IgD-negative memory B cell (primary cell): ENCODE measurements around the gene MRPS10. TPM values are rescaled to one million over a fixed set of nuclear protein-coding genes. Genes with fewer than 3 reads are reported as not detected.
"Not testable (repeated sequence)": the region's sequence is repeated elsewhere in the genome, so short reads cannot be mapped to it uniquely, and the experiment has no call there.

Experiments
- H3K27ac Mint-ChIP-seq, 3 donors: one replicate each; pipeline ENCODE4 v1.8.0; 2020 to 2022; ENCODE audit warnings: mild to moderate bottlenecking in 3 of 3, mixed read lengths in 3 of 3, moderate library complexity in 1 of 3
- H3K27me3 Mint-ChIP-seq: one replicate; pipeline ENCODE4 v1.8.0; 2021; ENCODE audit warnings: mixed read lengths
- H3K36me3 Mint-ChIP-seq: one replicate; pipeline ENCODE4 v1.8.0; 2020; ENCODE audit warnings: mild to moderate bottlenecking, mixed read lengths
- H3K4me1 Mint-ChIP-seq, 3 donors: one replicate each; pipeline ENCODE4 v1.8.0; 2020 to 2022; ENCODE audit warnings: mixed read lengths in 3 of 3, mild to moderate bottlenecking in 1 of 3
- H3K4me3 Mint-ChIP-seq, 4 donors: one replicate each; pipeline ENCODE4 v1.8.0; 2020 to 2022; ENCODE audit warnings: mild to moderate bottlenecking in 4 of 4, mixed read lengths in 4 of 4, moderate library complexity in 3 of 4
- H3K9me3 Mint-ChIP-seq, 3 donors: one replicate each; pipeline ENCODE4 v1.8.0; 2020 to 2021; ENCODE audit warnings: mixed read lengths in 3 of 3, mild to moderate bottlenecking in 1 of 3
- polyA plus RNA-seq: library from polyadenylated mRNA; unstranded; fragments of 300-500 nt; fragmentation: Illumina TruSeq; gene quantifications from one replicate; pipeline ENCODE4 v1.2.3, GENCODE V29; 2021

MRPS10 gene
- polyA plus RNA-seq, 1 donor from 2014 or later, result 44.8 TPM

- H3K27me3 Mint-ChIP-seq, result peaks cover 2% of the 10 kb centered on the region
- H3K9me3 Mint-ChIP-seq, result no peaks in the 10 kb centered on the region
- H3K27ac Mint-ChIP-seq, result no peak overlapping the region
- H3K36me3 Mint-ChIP-seq, result peaks cover 9% of the 10 kb centered on the region
- no peaks in the 10 kb centered on the region for H3K4me1 Mint-ChIP-seq
- no peak overlapping the region for H3K4me3 Mint-ChIP-seq
These were observed 33.2 kb downstream of the MRPS10 start for GRCh38 chr6:42184475-42184874.

DNA sequence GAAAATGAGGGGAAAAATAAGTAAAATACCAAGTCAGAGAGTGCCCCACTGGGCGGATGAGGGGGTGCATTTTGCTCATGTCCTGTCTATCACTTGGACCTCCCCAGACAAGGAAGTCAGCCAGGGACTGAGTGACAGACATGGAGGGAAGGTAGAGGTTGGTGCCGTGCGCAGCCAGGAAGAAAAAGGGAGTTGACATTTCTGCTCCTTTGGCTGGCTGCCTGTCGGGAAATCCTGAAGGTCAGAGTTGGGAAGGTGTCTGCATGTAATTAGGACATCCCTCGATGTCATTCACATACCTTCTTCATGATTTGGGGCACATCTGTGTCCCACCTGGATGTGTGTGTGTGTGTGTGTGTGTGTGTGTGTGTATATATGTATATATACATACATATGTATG is 35.6 kb downstream of the MRPS10 start:
- Mint-ChIP-seq H3K36me3 (peaks cover 2% of the 10 kb centered on the region), H3K27ac (peak overlapping the region in 1 of 3 donors; percentile 89), H3K9me3 (no peaks in the 10 kb centered on the region), H3K4me1 (peaks cover 0 to 2% (median 0%) of the 10 kb centered on the region in 3 donors), H3K4me3 (no peak overlapping the region), H3K27me3 (peaks cover 4% of the 10 kb centered on the region)

- peaks cover 2% of the 10 kb centered on the region for H3K27me3 Mint-ChIP-seq
- no peak overlapping the region for H3K27ac Mint-ChIP-seq
These were observed 37.7 kb downstream of the MRPS10 start for GRCh38 chr6:42179945-42180313.

GRCh38 chr6:42179261-42179944 is 38.3 kb downstream of the MRPS10 start:
- Mint-ChIP-seq H3K9me3 (no peaks in the 10 kb centered on the region), H3K4me1 (peaks cover 0 to 2% (median 0%) of the 10 kb centered on the region in 3 donors), H3K27me3 (peaks cover 2% of the 10 kb centered on the region), H3K27ac (no peak overlapping the region), H3K36me3 (peaks cover 2% of the 10 kb centered on the region), H3K4me3 (no peak overlapping the region)

More at GRCh38 chr6:42179945-42180313, 37.7 kb downstream of the MRPS10 start:
- Mint-ChIP-seq H3K4me1 (peaks cover 0 to 2% (median 0%) of the 10 kb centered on the region in 3 donors), H3K9me3 (no peaks in the 10 kb centered on the region), H3K4me3 (no peak overlapping the region), H3K36me3 (peaks cover 2% of the 10 kb centered on the region)

GRCh38 chr6:42177514-42178364 is 39.9 kb downstream of the MRPS10 start:
- Mint-ChIP-seq H3K9me3 (no peaks in the 10 kb centered on the region), H3K4me1 (peaks cover 0 to 2% (median 0%) of the 10 kb centered on the region in 3 donors), H3K27ac (no peak overlapping the region), H3K27me3 (peaks cover 2% of the 10 kb centered on the region), H3K4me3 (peak overlapping the region in 1 of 4 donors; percentile 58), H3K36me3 (peaks cover 2% of the 10 kb centered on the region)

DNA sequence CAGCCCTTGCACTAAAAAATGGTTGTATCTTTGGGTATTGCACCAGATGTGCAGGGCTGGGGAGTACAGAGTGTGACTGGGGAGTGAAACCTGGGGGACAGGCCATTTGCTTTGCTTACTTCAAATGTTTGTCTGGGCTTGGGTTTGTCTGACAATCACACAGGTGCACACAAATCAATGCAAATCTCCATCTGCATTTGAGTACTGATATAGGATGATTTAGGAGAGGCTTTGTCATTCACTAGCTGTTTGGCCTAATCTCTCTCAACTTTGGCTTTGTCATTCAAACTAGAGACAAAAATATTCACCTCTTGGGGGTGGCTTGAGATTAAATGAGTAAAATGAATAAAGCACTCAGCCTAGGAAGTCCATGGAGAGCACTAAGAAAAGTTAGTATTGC is 40.7 kb downstream of the MRPS10 start:
- H3K27ac Mint-ChIP-seq, result no peak overlapping the region
- H3K27me3 Mint-ChIP-seq, result peaks cover 2% of the 10 kb centered on the region
- H3K36me3 Mint-ChIP-seq, result peaks cover 2% of the 10 kb centered on the region
- H3K9me3 Mint-ChIP-seq, result no peaks in the 10 kb centered on the region
- peaks cover 0 to 2% (median 0%) of the 10 kb centered on the region in 3 donors for H3K4me1 Mint-ChIP-seq
- H3K4me3 Mint-ChIP-seq, result no peak overlapping the region

GRCh38 chr6:42175860-42176259 is 41.8 kb downstream of the MRPS10 start:
- no peak overlapping the region for H3K4me3 Mint-ChIP-seq
- H3K4me1 Mint-ChIP-seq, result peaks cover 0 to 2% (median 0%) of the 10 kb centered on the region in 3 donors
- H3K27ac Mint-ChIP-seq, result no peak overlapping the region
- H3K9me3 Mint-ChIP-seq, result no peaks in the 10 kb centered on the region
- peaks cover 2% of the 10 kb centered on the region for H3K36me3 Mint-ChIP-seq
- peaks cover 2% of the 10 kb centered on the region for H3K27me3 Mint-ChIP-seq

GRCh38 chr6:42173101-42173500 is 44.6 kb downstream of the MRPS10 start, which contains the start of gene GUCA1A:
TSS of gene GUCA1A (plus strand) at chr6:42173364. CDS start at chr6:42173614, 250 bp downstream.
- Mint-ChIP-seq H3K4me1 (peaks cover 0 to 2% (median 0%) of the 10 kb centered on the region in 3 donors), H3K9me3 (no peaks in the 10 kb centered on the region), H3K27ac (no peak within 1 kb of the TSS), H3K4me3 (no peak within 1 kb of the TSS), H3K27me3 (no peaks in the 10 kb centered on the region), H3K36me3 (no peaks in the 10 kb centered on the region)

DNA sequence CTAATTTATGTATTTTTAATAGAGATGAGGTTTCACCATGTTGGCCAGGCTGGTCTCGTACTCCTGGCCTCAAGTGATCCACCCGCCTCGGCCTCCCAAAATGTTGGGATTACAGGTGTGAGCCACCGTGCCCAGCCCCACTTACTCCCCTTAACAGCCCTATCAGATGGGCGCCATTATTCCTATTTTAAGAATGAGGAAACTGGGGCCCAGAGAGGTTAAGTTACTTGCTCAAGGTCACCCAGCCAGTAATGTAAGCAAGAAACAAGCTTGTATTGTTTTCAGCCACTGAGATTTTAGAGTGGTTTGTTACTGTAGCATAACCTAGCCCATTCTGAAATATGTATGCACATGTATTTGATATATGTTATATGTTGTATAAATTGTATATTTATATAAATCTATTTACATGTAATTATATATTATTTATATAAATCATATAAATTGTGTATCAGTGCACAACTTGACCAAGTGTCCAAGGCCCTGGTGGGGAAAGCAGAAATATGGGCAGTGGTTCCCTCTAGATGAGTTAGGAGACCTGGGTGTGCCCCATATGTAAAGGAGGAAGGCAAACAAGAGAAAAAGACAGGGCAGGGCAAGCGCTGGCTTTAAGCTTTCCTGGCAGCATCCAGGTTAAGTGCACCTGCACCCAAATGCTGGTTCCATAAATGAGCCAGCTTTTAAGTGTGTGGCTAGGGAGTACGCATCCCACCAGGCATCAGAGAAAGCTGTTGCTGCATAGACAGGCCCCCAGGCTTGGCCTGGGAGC is 45.7 kb downstream of the MRPS10 start:
- H3K4me1 Mint-ChIP-seq, result no peaks in the 10 kb centered on the region
- no peaks in the 10 kb centered on the region for H3K27me3 Mint-ChIP-seq
- no peaks in the 10 kb centered on the region for H3K9me3 Mint-ChIP-seq

DNA sequence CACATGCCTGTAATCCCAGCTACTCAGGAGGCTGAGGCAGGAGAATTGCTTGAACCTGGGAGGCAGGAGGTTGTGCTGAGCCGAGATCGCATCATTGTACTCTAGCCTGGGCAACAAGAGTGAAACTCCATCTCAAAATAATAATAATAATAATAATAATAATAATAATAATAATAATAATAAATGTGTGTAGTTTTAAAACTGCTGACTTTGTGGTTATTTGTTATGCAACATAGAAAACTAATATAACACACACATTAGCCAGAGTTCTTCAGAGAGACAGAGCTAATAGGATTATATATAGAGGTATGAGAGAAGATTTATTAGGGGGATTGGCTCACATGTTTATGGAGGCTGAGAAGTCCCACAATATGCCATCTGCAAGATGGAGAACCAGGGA is 47.9 kb downstream of the MRPS10 start:
- not testable (repeated sequence) for H3K4me3 Mint-ChIP-seq, H3K9me3 Mint-ChIP-seq, H3K36me3 Mint-ChIP-seq, H3K4me1 Mint-ChIP-seq, H3K27ac Mint-ChIP-seq, H3K27me3 Mint-ChIP-seq

More for the DNA sequence above, 45.7 kb downstream of the MRPS10 start:
- Mint-ChIP-seq H3K4me3 (no peak overlapping the region), H3K27ac (no peak overlapping the region), H3K36me3 (no peaks in the 10 kb centered on the region)

GRCh38 chr6:42168650-42169049 is 49.0 kb downstream of the MRPS10 start:
- Mint-ChIP-seq H3K4me3 (no peak overlapping the region), H3K27ac (peak overlapping the region in 1 of 3 donors; percentile 20), H3K27me3 (peaks cover 4% of the 10 kb centered on the region), H3K9me3 (no peaks in the 10 kb centered on the region), H3K36me3 (no peaks in the 10 kb centered on the region), H3K4me1 (peaks cover 0 to 4% (median 0%) of the 10 kb centered on the region in 3 donors)

DNA sequence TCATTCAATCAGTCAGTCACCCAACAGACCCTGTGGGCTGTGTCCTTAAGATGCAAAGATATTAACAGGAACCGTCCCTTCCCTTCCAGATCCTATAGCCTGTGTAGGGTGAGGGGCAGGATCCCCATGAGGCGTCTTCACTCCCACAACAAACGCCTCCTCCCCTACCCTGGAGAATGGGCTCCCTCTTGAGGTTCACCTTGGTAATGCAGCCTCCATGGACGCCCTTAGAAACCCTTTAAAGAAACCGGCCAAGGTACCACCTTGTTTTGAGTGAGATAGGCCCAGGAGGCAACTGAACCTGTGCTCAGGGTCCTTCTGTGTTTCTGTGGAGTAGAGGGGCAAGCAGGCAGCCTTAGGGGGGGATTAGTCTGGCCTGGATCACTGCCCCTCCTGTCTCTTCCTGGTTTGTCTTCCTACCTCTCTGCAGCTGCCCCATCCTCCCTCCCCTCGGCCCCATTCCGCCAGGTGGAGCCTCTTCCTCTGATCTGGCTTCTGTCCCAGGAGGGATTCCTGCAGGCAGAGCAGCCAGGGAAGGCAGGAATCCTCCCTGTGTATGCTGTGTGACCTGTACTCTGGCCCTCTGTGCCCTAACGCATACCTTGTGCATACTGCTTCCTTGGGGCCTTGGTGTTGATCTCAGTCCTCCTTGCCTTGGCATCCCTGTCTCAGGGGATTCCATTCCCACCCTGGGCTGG is 51.1 kb downstream of the MRPS10 start:
- no peak overlapping the region for H3K4me3 Mint-ChIP-seq
- H3K27ac Mint-ChIP-seq, result peak overlapping the region in 1 of 3 donors; percentile 73
- H3K27me3 Mint-ChIP-seq, result peaks cover 5% of the 10 kb centered on the region

DNA sequence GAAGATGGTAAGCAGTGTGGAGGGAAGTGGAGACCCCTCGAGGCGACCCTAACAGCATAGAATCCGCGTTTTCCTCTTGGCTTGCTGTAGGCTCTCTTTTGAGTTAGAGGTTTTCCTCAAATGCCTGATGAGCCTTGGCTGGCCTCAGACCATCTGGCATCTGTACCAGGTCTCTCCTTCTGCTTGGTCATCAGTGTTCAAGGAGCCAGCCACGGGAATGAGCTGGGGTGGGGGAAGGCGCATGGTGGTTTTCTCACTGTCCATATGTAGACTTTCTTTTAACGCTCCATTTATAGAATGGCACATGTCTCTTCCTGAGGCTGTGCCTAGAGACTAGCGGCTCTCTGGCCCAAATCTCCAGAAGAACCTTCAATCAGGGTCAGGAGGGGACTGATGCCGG is 52.6 kb downstream of the MRPS10 start:
- H3K27ac Mint-ChIP-seq, result no peak overlapping the region
- H3K4me1 Mint-ChIP-seq, result peaks cover 0 to 7% (median 0%) of the 10 kb centered on the region in 3 donors
- no peaks in the 10 kb centered on the region for H3K36me3 Mint-ChIP-seq
- H3K9me3 Mint-ChIP-seq, result no peaks in the 10 kb centered on the region
- no peak overlapping the region for H3K4me3 Mint-ChIP-seq
- peaks cover 13% of the 10 kb centered on the region for H3K27me3 Mint-ChIP-seq

More for the DNA sequence above, 51.1 kb downstream of the MRPS10 start:
- peaks cover 0 to 7% (median 0%) of the 10 kb centered on the region in 3 donors for H3K4me1 Mint-ChIP-seq
- no peaks in the 10 kb centered on the region for H3K36me3 Mint-ChIP-seq
- H3K9me3 Mint-ChIP-seq, result no peaks in the 10 kb centered on the region

GRCh38 chr6:42163981-42164380 is 53.7 kb downstream of the MRPS10 start:
- Mint-ChIP-seq H3K4me3 (no peak overlapping the region), H3K4me1 (peaks cover 0 to 7% (median 0%) of the 10 kb centered on the region in 3 donors), H3K36me3 (no peaks in the 10 kb centered on the region), H3K27ac (no peak overlapping the region), H3K9me3 (no peaks in the 10 kb centered on the region), H3K27me3 (peaks cover 13% of the 10 kb centered on the region)
